Measurements from ENCODE around the gene MCTP1.

GRCh38 chr5:94742852-94743251 lies 542.0 kb downstream of the MCTP1 start:
- no peak for TF ChIP-seq CTCF (IDR thresholded peaks at IDR 0.05)
- no peak for TF ChIP-seq POLR2A (IDR thresholded peaks at IDR 0.05)
